IMR-90 (cell line): ENCODE data around the gene SEMA4D. TPM values are rescaled to one million over a fixed set of nuclear protein-coding genes. Genes with fewer than 3 reads are reported as not detected.
"Not testable (repeated sequence)": the region's sequence is repeated elsewhere in the genome, so short reads cannot be mapped to it uniquely, and the experiment has no call there.

Experiments used
- ATAC-seq: fragments of 200-7000 bp; cut with Tn5 transposase; 2 replicates; pipeline ENCODE4 v1.9.1; 2020; ENCODE audit warnings: low read depth, mild to moderate bottlenecking, moderate library complexity
- BruUV-seq: library from RNA; stranded (reverse); fragments of 400-500 nt; replicated peaks from 2 replicates; lab custom pipeline; 2021; lab: Mats Ljungman, UMichigan
- CTCF ChIA-PET: fragments of 300-600 bp; formaldehyde crosslinking; extraction: SDS; loops from one replicate; lab custom pipeline; 2021; ENCODE audit warnings: antibody characterized with exemption; lab: Yijun Ruan, JAX
- POLR2A ChIA-PET: fragments of 300-600 bp; sonication (Branson Sonifier 250); formaldehyde crosslinking; loops from one replicate; lab custom pipeline; 2022; ENCODE audit warnings: antibody characterized with exemption; ENCODE audit not compliant: unreplicated experiment; lab: Charles Lee
- DNase-seq: peaks from one replicate; pipeline ENCODE4 v3.0.0; 2013
- H2AFZ ChIP-seq: replicated peaks from 2 replicates; pipeline ENCODE3; 2013; ENCODE audit warnings: low read length, mild to moderate bottlenecking; ENCODE audit not compliant: poor library complexity
- H2AK5ac ChIP-seq: 2 replicates; pipeline ENCODE4 v1.6.1; 2013; ENCODE audit warnings: low read depth, low read length, inconsistent platforms
- H2AK9ac ChIP-seq: replicated peaks from 2 replicates; pipeline ENCODE3; 2013; ENCODE audit warnings: mild to moderate bottlenecking, low read depth, low read length, moderate library complexity; ENCODE audit not compliant: poor library complexity
- H2BK120ac ChIP-seq: 2 replicates; pipeline ENCODE4 v1.6.1; 2013; ENCODE audit warnings: low read depth, low read length, inconsistent platforms
- H2BK15ac ChIP-seq: 3 replicates; pipeline ENCODE4 v1.6.1; 2013; ENCODE audit warnings: low read depth, low read length, inconsistent platforms
- H2BK20ac ChIP-seq: 2 replicates; pipeline ENCODE4 v1.6.1; 2013; ENCODE audit warnings: low read depth, mild to moderate bottlenecking, inconsistent platforms, low read length, moderate library complexity
- H2BK5ac ChIP-seq: 2 replicates; pipeline ENCODE4 v1.6.1; 2013; ENCODE audit warnings: mild to moderate bottlenecking, low read depth, low read length, inconsistent platforms; ENCODE audit not compliant: poor library complexity, severe bottlenecking
- H3K14ac ChIP-seq: replicated peaks from 2 replicates; pipeline ENCODE4 v1.6.1; 2013; ENCODE audit warnings: low read depth, low read length, inconsistent platforms
- H3K18ac ChIP-seq: 2 replicates; pipeline ENCODE4 v1.6.1; 2013; ENCODE audit warnings: low read depth, low read length, control low read depth
- H3K23ac ChIP-seq: 2 replicates; pipeline ENCODE4 v1.6.1; 2013; ENCODE audit warnings: low read depth, low read length, inconsistent platforms
- H3K27ac ChIP-seq: 2 replicates; pipeline ENCODE4 v1.5.1; 2013; ENCODE audit warnings: mild to moderate bottlenecking, control low read depth, low read length; ENCODE audit not compliant: insufficient read depth
- H3K27me3 ChIP-seq: 2 replicates; pipeline ENCODE4 v1.6.1; 2013; ENCODE audit warnings: low read length; ENCODE audit not compliant: control insufficient read depth, insufficient read depth
- H3K36me3 ChIP-seq: 2 replicates; pipeline ENCODE4 v1.6.1; 2013; ENCODE audit warnings: low read length, mixed read lengths; ENCODE audit not compliant: control insufficient read depth, insufficient read depth
- H3K4ac ChIP-seq: 2 replicates; pipeline ENCODE4 v1.6.1; 2013; ENCODE audit warnings: low read depth, low read length, inconsistent platforms
- H3K4me1 ChIP-seq: 2 replicates; pipeline ENCODE4 v1.6.1; 2013; ENCODE audit warnings: low read length, mixed read lengths; ENCODE audit not compliant: control insufficient read depth, insufficient read depth
- H3K4me2 ChIP-seq: 2 replicates; pipeline ENCODE4 v1.6.1; 2013; ENCODE audit warnings: low read depth, mild to moderate bottlenecking, control low read depth, low read length, moderate library complexity
- H3K4me3 ChIP-seq: 2 replicates; pipeline ENCODE4 v1.5.1; 2013; ENCODE audit warnings: low read depth, mild to moderate bottlenecking, control low read depth, low read length, moderate library complexity; ENCODE audit not compliant: insufficient read depth
- H3K56ac ChIP-seq: 2 replicates; pipeline ENCODE4 v1.6.1; 2013; ENCODE audit warnings: low read length, inconsistent platforms; ENCODE audit not compliant: insufficient read depth; ENCODE audit errors: extremely low read depth
- H3K79me1 ChIP-seq, 2 experiments: 2 replicates each; pipeline ENCODE4 v1.6.1; 2013; ENCODE audit warnings: low read length in 2 of 2, inconsistent platforms in 1 of 2, low read depth in 1 of 2
- H3K9ac ChIP-seq: 2 replicates; pipeline ENCODE4 v1.6.1; 2013; ENCODE audit warnings: low read depth, low read length, control low read depth
- H3K9me1 ChIP-seq: 2 replicates; pipeline ENCODE4 v1.6.1; 2013; ENCODE audit warnings: low read length, inconsistent platforms; ENCODE audit not compliant: insufficient read depth
- H3K9me3 ChIP-seq: 2 replicates; pipeline ENCODE4 v1.6.1; 2013; ENCODE audit warnings: low read length; ENCODE audit not compliant: control insufficient read depth, insufficient read depth
- H4K20me1 ChIP-seq: 2 replicates; pipeline ENCODE4 v1.6.1; 2013; ENCODE audit warnings: low read length, inconsistent platforms; ENCODE audit not compliant: insufficient read depth
- H4K5ac ChIP-seq: 2 replicates; pipeline ENCODE4 v1.6.1; 2013; ENCODE audit warnings: mild to moderate bottlenecking, low read depth, low read length, control low read depth
- H4K8ac ChIP-seq, 2 experiments: 2 replicates each; pipeline ENCODE4 v1.6.1; 2013; ENCODE audit warnings: low read depth in 2 of 2, low read length in 2 of 2, control low read depth in 1 of 2, inconsistent platforms in 1 of 2
- H4K91ac ChIP-seq: 2 replicates; pipeline ENCODE4 v1.6.1; 2013; ENCODE audit warnings: low read depth, low read length, inconsistent platforms; ENCODE audit not compliant: insufficient read depth
- CEBPB ChIP-seq: IDR thresholded peaks from 2 replicates; pipeline ENCODE4 v1.6.1; 2012; ENCODE audit warnings: low read depth, low read length, improper control_type of control experiment
- CHD1 ChIP-seq: IDR thresholded peaks from 2 replicates; pipeline ENCODE4 v1.6.1; 2012; ENCODE audit warnings: low read depth, low read length, improper control_type of control experiment
- MAZ ChIP-seq: IDR thresholded peaks from 2 replicates; pipeline ENCODE4 v1.6.1; 2012; ENCODE audit warnings: low read depth, mild to moderate bottlenecking, low read length, improper control_type of control experiment, moderate library complexity, borderline replicate concordance
- WGBS, 2 experiments: methylation state at CpG; one replicate each; pipeline versions ENCODE4 v1.1.5 to v1.1.7; 2013; ENCODE audit warnings: missing lambda C conversion rate in 2 of 2; ENCODE audit not compliant: insufficient read length in 1 of 2; ENCODE audit errors: extremely low coverage in 2 of 2; 5-methylcytosine and 5-hydroxymethylcytosine counted together
- dilution Hi-C: fragments of 300-500 bp; cut with HindIII; formaldehyde crosslinking; loops from one replicate; pipeline ENCODE4 v1.14.3; 2018; ENCODE audit warnings: low sequenced_read_pairs; ENCODE audit not compliant: unreplicated experiment
- in situ Hi-C: fragments of 300-500 bp; cut with MboI; formaldehyde crosslinking; loops from 3 replicates; pipeline ENCODE4 v1.14.3; 2019; ENCODE audit warnings: low sequenced_read_pairs, inconsistent platforms, mixed read lengths
- intact Hi-C: fragments of 100-400 bp; cut with micrococcal nuclease; formaldehyde crosslinking; loops from 2 replicates; pipeline ENCODE4 v1.10.0; 2022
- polyA plus RNA-seq, 3 experiments: library from polyadenylated mRNA; depleted of rRNA; stranded (reverse); fragments of >200 nt; gene quantifications; 2 replicates each; pipeline ENCODE4 v1.2.3, GENCODE V29; 2012; ENCODE audit warnings: low replicate concordance in 1 of 3
- total RNA-seq: library from RNA; depleted of rRNA; stranded (reverse); fragments of >200 nt; gene quantifications from 2 replicates; pipeline ENCODE4 v1.2.3, GENCODE V29; 2012

The SEMA4D gene
- total and polyA plus RNA-seq, 2 of the 4 experiments (the other 2 are of a cell fraction) = 0.90 to 1.5 TPM

DNA sequence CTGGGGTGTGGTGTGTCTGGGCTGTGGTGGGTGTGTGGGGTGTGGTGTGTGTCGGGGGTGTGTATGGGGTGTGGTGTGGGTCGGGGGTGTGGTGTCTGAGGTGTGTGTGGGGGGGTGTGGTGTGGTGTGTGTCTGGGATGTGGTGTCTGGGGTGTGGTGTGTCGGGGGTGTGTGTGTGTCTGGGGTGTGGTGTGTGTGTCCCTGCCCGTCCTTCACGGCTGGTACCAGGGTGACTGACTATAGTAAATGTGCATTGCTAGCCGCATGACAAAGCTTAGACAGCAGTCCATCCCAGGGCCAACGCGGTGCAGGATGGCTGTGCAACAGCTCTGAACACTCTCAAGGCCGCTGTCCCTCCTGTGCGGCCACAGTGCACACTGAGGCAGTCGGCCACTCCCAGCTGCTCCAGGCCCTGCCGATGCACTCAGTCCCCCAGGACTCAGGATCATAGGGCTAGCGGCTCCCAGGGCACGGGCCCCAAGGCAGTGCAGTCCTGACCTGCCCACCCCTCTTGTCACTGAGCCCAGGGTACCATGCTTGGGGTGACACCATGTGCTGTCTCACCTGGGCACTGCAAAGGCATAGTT, 125.6 kb downstream of the SEMA4D start:
- TF ChIP-seq MAZ (no peak), CEBPB (no peak), CHD1 (no peak)
- no peak overlapping the region for H3K18ac ChIP-seq
- dilution Hi-C loops = no loop called here
- H2AK9ac ChIP-seq = peak overlapping the region; percentile 37
- ChIA-PET CTCF (no interaction called here), POLR2A (no interaction called here)
- H4K8ac ChIP-seq = no peak overlapping the region
- no peak overlapping the region for H3K27ac ChIP-seq
- no peak overlapping the region for H3K23ac ChIP-seq
- peak overlapping the region; percentile 41 for H2BK5ac ChIP-seq
- no peak overlapping the region; the same call in 1 of the 2 replicates for H2AK5ac ChIP-seq
- no peak overlapping the region for H2BK15ac ChIP-seq
- H2BK20ac ChIP-seq = no peak overlapping the region
- WGBS, 2 experiments = 100% methylated on average over 3 of the region's 14 CpGs; no CpG with 5 or more reads in 1 of the 2 experiments
- no peak overlapping the region for H3K4ac ChIP-seq
- peaks cover 9% of the 10 kb centered on the region for H3K4me1 ChIP-seq
- no peaks in the 10 kb centered on the region for H3K9me3 ChIP-seq
- H3K9ac ChIP-seq = no peak overlapping the region
- no peak overlapping the region for H2BK120ac ChIP-seq
- no peaks in the 10 kb centered on the region for H3K27me3 ChIP-seq
- no peak for ATAC-seq
- intact Hi-C loops = no loop called here
- no peak overlapping the region for H2AFZ ChIP-seq
- no peak overlapping the region for H3K56ac ChIP-seq
- no peak for DNase-seq
- no peak overlapping the region for H3K4me2 ChIP-seq
- no peak overlapping the region for H3K4me3 ChIP-seq
- no peaks in the 10 kb centered on the region for H3K79me1 ChIP-seq
- no peaks in the 10 kb centered on the region for H4K20me1 ChIP-seq
- no peak overlapping the region for H3K14ac ChIP-seq
- H3K9me1 ChIP-seq = peaks cover 16% of the 10 kb centered on the region
- H4K91ac ChIP-seq = no peak overlapping the region
- in situ Hi-C loops = no loop called here
- H3K36me3 ChIP-seq = 0 out of 2 replicates have a peak, but pooled peaks cover 1% of the 10 kb centered on the region
- BruUV-seq = no TSS peak
- no peak overlapping the region for H4K5ac ChIP-seq

GRCh38 chr9:89371791-89372190, 126.1 kb downstream of the SEMA4D start:
- H3K9ac ChIP-seq, H2BK20ac ChIP-seq, H4K8ac ChIP-seq, DNase-seq, H3K27me3 ChIP-seq, dilution Hi-C loops, H2BK15ac ChIP-seq, H3K56ac ChIP-seq, CTCF ChIA-PET, H2BK120ac ChIP-seq, in situ Hi-C loops, H2AK9ac ChIP-seq, H3K18ac ChIP-seq, H3K36me3 ChIP-seq, H4K5ac ChIP-seq, H3K79me1 ChIP-seq, H3K4ac ChIP-seq, POLR2A ChIA-PET, H4K91ac ChIP-seq, H3K4me1 ChIP-seq, H3K9me3 ChIP-seq, H3K14ac ChIP-seq, H2AK5ac ChIP-seq, H4K20me1 ChIP-seq, H3K27ac ChIP-seq, H3K4me2 ChIP-seq, H3K4me3 ChIP-seq, BruUV-seq, H3K23ac ChIP-seq, H2AFZ ChIP-seq, intact Hi-C loops: not testable (repeated sequence)
- WGBS, 2 experiments = no CpG with 5 or more reads among the region's 5 CpGs
- peaks cover 16% of the 10 kb centered on the region for H3K9me1 ChIP-seq
- H2BK5ac ChIP-seq = peak overlapping the region; percentile 47
- ATAC-seq = 0 out of 2 replicates have a peak, but pooled peaks have one; percentile 38
